Cardiac muscle cell (in vitro differentiated cells and primary cell): Measurements from ENCODE around the gene MRPS27. TPM values are rescaled to one million over a fixed set of nuclear protein-coding genes. Genes with fewer than 3 reads are reported as not detected.

ENCODE experiments used
- DNase-seq, 2 donors: peaks; one replicate each; pipeline versions ENCODE4 v3.0.0 to v3.0.0-alpha.2; 2010 to 2017; ENCODE audit warnings: low read depth in 1 of 2, low spot score in 1 of 2
- H3K27ac ChIP-seq: fragments of 200-600 bp; sonication (generic); 2 replicates; pipeline ENCODE4 v1.5.1; 2016
- H3K27me3 ChIP-seq: fragments of 200-600 bp; sonication (generic); 2 replicates; pipeline ENCODE4 v1.6.0; 2016; ENCODE audit warnings: control low read depth
- H3K36me3 ChIP-seq: fragments of 200-600 bp; sonication (generic); 2 replicates; pipeline ENCODE4 v1.5.1; 2016; ENCODE audit warnings: control low read depth
- H3K4me1 ChIP-seq: fragments of 200-600 bp; sonication (generic); 2 replicates; pipeline ENCODE4 v1.8.1; 2017; ENCODE audit warnings: low read depth, mild to moderate bottlenecking, mixed run types
- H3K4me3 ChIP-seq: fragments of 200-600 bp; sonication (generic); 2 replicates; pipeline ENCODE4 v1.5.1; 2016; ENCODE audit warnings: mild to moderate bottlenecking
- H3K9me3 ChIP-seq: fragments of 200-600 bp; sonication (generic); 2 replicates; pipeline ENCODE4 v1.5.1; 2017; ENCODE audit warnings: low read depth, mild to moderate bottlenecking, control low read depth
- CTCF ChIP-seq: IDR thresholded peaks from 2 replicates; pipeline ENCODE4 v1.5.1; 2012; ENCODE audit warnings: low read depth, mild to moderate bottlenecking, low read length
- polyA plus RNA-seq: library from polyadenylated mRNA; unstranded; fragments of >200 nt; fragmentation: Nextera tagmentation; extraction: Ambion mirVana; gene quantifications from 2 replicates; pipeline ENCODE4 v1.2.1, GENCODE V29; 2016
- total RNA-seq: library from RNA; depleted of rRNA; stranded (reverse); fragments of >200 nt; gene quantifications from 2 replicates; pipeline ENCODE4 v1.2.3, GENCODE V29; 2016

MRPS27 gene
- total and polyA plus RNA-seq, 2 experiments from 2014 or later = 58.1 to 64.1 TPM

DNA sequence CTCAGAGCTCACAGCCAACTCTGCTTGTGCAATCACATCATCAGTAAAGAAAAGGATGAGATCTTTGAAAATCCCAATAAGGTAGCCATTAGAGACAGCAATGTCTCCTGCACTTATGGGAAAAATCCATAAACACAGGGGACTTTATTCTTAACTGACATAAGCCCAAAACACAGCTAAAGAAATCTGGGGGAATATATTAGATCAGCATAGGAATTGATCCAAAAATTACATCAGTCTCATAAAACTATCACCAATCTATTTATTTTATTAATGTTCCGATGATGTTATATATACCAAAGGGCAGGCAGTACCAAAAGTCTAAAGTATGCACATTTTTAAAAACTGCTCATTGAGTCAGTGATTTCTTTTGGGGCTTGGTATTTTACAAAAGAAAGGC, 6.9 kb downstream of the MRPS27 start:
- no peak for DNase-seq
- Histone ChIP-seq H3K4me3 (no peak overlapping the region), H3K4me1 (no peaks in the 10 kb centered on the region), H3K9me3 (no peaks in the 10 kb centered on the region), H3K36me3 (peaks cover 4% of the 10 kb centered on the region), H3K27me3 (no peaks in the 10 kb centered on the region), H3K27ac (no peak overlapping the region)
- no peak for TF ChIP-seq CTCF

GRCh38 chr5:72308853-72309191, 11.2 kb downstream of the MRPS27 start:
- no peak overlapping the region for H3K4me3 ChIP-seq

DNA sequence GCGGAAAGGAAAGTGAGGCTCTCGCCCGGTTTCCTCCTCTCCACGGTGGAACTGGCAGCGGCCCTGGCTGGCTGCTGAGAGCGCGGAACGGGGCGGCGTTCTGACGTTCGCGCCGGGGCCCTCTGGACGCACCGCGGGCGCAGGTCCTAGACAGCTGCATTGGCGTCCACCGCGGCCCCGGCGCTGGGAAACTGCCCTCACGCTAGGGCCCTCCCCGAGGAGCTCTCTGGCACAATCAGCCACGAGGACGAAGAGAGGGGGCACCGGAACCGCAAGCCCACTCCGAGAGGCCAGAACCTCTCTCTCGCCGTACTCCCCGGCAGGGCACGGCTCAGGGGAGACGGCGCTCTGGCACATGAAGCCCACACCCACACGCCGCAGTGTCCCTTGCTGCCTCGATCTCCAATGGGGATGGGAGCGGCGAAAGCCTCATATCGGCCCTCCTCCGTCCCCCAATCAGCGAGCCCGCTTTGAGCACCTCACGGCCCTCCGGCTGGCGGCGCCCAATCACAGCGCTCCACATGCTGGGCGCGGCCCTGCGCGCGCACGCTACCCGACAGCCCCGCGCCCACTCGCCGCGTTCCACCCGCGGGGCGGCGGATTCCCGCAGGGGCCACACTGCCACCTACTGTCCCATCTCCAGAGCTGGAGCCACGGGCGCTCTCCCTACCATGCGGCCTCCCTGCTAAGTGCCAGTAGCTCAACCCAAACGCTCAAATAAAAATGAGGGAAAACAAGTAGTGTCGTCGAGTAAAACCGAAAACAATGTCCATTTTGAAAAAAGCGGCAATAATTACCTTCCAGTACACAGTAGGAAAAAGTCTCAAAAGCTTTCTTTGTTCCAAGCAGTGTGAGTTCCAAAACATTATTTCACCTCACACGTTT, 11.8 kb downstream of the MRPS27 start:
- peaks cover 14% of the 10 kb centered on the region for H3K4me1 ChIP-seq
- peak; percentile 87 for TF ChIP-seq CTCF
- peak overlapping the region; percentile 52 for H3K4me3 ChIP-seq
- peak overlapping the region; percentile 98 for H3K27ac ChIP-seq
- no peaks in the 10 kb centered on the region for H3K27me3 ChIP-seq
- H3K9me3 ChIP-seq = no peaks in the 10 kb centered on the region
- H3K36me3 ChIP-seq = peaks cover 4% of the 10 kb centered on the region
- peak; percentile 98 to 99 for DNase-seq

More at GRCh38 chr5:72308853-72309191, 11.2 kb downstream of the MRPS27 start:
- Histone ChIP-seq H3K36me3 (peaks cover 4% of the 10 kb centered on the region), H3K9me3 (no peaks in the 10 kb centered on the region), H3K27me3 (no peaks in the 10 kb centered on the region), H3K4me1 (peaks cover 14% of the 10 kb centered on the region), H3K27ac (peak overlapping the region; percentile 56)
- TF ChIP-seq CTCF = no peak
- DNase-seq = no peak

GRCh38 chr5:72307573-72307967, 12.5 kb downstream of the MRPS27 start:
- peak overlapping the region; percentile 52 for H3K4me3 ChIP-seq
- peaks cover 14% of the 10 kb centered on the region for H3K4me1 ChIP-seq
- no peaks in the 10 kb centered on the region for H3K27me3 ChIP-seq
- H3K36me3 ChIP-seq = peaks cover 4% of the 10 kb centered on the region
- peak overlapping the region; percentile 98 for H3K27ac ChIP-seq
- TF ChIP-seq CTCF = no peak
- no peaks in the 10 kb centered on the region for H3K9me3 ChIP-seq
- no peak for DNase-seq

GRCh38 chr5:72305194-72306142, 14.6 kb downstream of the MRPS27 start:
- Histone ChIP-seq H3K4me3 (no peak overlapping the region), H3K4me1 (peaks cover 19% of the 10 kb centered on the region), H3K36me3 (no peaks in the 10 kb centered on the region), H3K27ac (peak overlapping the region; percentile 38), H3K9me3 (no peaks in the 10 kb centered on the region), H3K27me3 (no peaks in the 10 kb centered on the region)
- no peak for DNase-seq
- TF ChIP-seq CTCF = no peak
